Gastroesophageal sphincter (tissue), 3 donors: ENCODE data around the gene SNAPC4.

ENCODE experiments used
- POLR2A ChIP-seq, 2 donors: fragments of 450-650 bp; IDR thresholded peaks; one replicate each; pipeline ENCODE4 v1.6.1; 2017; ENCODE audit warnings: antibody characterized with exemption in 2 of 2, mild to moderate bottlenecking in 2 of 2, moderate library complexity in 1 of 2
- POLR2AphosphoS5 ChIP-seq: sonication (generic); formaldehyde crosslinking; IDR thresholded peaks from one replicate; pipeline ENCODE4 v1.6.1; 2017; ENCODE audit warnings: antibody characterized with exemption
- TF ChIP-seq, protein P1 (sequence below), 4 experiments: fragments of 200-600 bp in 2 of 4; fragments of 450-650 bp in 2 of 4; sonication (generic) in 1 of 4; IDR thresholded peaks; one replicate each; pipeline ENCODE4 v1.5.1; 2017 to 2019; ENCODE audit warnings: antibody characterized with exemption in 4 of 4, mild to moderate bottlenecking in 2 of 4, moderate library complexity in 2 of 4

DNA sequence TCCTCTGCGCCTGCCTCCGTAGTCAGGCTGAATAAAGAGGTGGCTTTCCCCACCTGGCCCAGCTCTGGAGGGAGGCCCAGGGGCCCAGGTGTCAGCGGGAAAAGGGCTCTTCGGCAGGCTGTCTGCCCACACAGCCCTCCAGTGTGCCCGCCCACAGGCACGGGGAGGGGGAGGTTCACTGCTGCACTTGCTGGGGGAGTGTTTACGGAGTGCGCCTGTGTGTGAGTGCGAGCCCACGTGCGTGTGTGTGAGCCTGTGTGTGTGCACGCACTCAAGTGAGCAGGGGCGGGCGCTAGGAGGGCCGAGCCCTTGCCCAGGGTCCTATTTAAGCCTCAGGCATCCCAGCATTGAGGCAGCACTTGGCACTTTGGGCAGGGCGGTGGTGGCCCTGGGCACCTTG, 47.3 kb downstream of the SNAPC4 start:
- TF ChIP-seq POLR2A (IDR thresholded peaks at IDR 0.05) (no peak), POLR2AphosphoS5 (no peak)
- TF ChIP-seq, protein P1, sequence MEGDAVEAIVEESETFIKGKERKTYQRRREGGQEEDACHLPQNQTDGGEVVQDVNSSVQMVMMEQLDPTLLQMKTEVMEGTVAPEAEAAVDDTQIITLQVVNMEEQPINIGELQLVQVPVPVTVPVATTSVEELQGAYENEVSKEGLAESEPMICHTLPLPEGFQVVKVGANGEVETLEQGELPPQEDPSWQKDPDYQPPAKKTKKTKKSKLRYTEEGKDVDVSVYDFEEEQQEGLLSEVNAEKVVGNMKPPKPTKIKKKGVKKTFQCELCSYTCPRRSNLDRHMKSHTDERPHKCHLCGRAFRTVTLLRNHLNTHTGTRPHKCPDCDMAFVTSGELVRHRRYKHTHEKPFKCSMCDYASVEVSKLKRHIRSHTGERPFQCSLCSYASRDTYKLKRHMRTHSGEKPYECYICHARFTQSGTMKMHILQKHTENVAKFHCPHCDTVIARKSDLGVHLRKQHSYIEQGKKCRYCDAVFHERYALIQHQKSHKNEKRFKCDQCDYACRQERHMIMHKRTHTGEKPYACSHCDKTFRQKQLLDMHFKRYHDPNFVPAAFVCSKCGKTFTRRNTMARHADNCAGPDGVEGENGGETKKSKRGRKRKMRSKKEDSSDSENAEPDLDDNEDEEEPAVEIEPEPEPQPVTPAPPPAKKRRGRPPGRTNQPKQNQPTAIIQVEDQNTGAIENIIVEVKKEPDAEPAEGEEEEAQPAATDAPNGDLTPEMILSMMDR (IDR thresholded peaks at IDR 0.05) = no peak
